Gastroesophageal sphincter (tissue), 3 donors: ENCODE results near the gene CD6.

ENCODE experiments used
- EP300 ChIP-seq: sonication (generic); formaldehyde crosslinking; IDR thresholded peaks from one replicate; pipeline ENCODE4 v1.6.1; 2017; ENCODE audit warnings: antibody characterized with exemption, mild to moderate bottlenecking
- POLR2A ChIP-seq, 2 donors: fragments of 450-650 bp; IDR thresholded peaks; one replicate each; pipeline ENCODE4 v1.6.1; 2017; ENCODE audit warnings: antibody characterized with exemption in 2 of 2, mild to moderate bottlenecking in 2 of 2, moderate library complexity in 1 of 2
- POLR2AphosphoS5 ChIP-seq: sonication (generic); formaldehyde crosslinking; IDR thresholded peaks from one replicate; pipeline ENCODE4 v1.6.1; 2017; ENCODE audit warnings: antibody characterized with exemption
- TF ChIP-seq, protein P1 (sequence below), 4 experiments: fragments of 200-600 bp in 2 of 4; fragments of 450-650 bp in 2 of 4; sonication (generic) in 1 of 4; IDR thresholded peaks; one replicate each; pipeline ENCODE4 v1.5.1; 2017 to 2019; ENCODE audit warnings: antibody characterized with exemption in 4 of 4, mild to moderate bottlenecking in 2 of 4, moderate library complexity in 2 of 4

DNA sequence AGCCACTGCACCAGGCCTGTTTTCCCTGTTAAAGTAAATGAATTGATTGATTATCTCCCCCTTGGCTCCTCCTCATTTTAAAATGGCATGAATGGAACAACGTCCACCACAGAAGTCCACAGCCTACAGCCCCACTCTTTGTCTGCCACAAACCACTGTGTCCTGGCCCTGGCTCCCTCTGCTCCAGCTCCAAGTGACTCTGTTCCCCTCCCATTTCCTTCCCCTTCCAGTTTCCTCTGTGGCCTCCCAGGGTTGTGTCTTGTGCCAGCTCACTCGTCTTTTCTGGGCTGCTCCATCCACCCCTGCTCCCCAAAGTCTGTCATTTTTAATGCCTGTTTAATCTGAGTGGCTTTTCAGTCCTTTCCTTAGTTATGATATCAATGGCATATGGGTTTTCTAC is 78.4 kb downstream of the CD6 start:
- TF ChIP-seq, protein P1, sequence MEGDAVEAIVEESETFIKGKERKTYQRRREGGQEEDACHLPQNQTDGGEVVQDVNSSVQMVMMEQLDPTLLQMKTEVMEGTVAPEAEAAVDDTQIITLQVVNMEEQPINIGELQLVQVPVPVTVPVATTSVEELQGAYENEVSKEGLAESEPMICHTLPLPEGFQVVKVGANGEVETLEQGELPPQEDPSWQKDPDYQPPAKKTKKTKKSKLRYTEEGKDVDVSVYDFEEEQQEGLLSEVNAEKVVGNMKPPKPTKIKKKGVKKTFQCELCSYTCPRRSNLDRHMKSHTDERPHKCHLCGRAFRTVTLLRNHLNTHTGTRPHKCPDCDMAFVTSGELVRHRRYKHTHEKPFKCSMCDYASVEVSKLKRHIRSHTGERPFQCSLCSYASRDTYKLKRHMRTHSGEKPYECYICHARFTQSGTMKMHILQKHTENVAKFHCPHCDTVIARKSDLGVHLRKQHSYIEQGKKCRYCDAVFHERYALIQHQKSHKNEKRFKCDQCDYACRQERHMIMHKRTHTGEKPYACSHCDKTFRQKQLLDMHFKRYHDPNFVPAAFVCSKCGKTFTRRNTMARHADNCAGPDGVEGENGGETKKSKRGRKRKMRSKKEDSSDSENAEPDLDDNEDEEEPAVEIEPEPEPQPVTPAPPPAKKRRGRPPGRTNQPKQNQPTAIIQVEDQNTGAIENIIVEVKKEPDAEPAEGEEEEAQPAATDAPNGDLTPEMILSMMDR (IDR thresholded peaks at IDR 0.05), result no peak
- TF ChIP-seq POLR2AphosphoS5 (no peak), POLR2A (IDR thresholded peaks at IDR 0.05) (no peak), EP300 (no peak)
